ENCODE measurements around the gene TOM1.

The TOM1 gene

DNA sequence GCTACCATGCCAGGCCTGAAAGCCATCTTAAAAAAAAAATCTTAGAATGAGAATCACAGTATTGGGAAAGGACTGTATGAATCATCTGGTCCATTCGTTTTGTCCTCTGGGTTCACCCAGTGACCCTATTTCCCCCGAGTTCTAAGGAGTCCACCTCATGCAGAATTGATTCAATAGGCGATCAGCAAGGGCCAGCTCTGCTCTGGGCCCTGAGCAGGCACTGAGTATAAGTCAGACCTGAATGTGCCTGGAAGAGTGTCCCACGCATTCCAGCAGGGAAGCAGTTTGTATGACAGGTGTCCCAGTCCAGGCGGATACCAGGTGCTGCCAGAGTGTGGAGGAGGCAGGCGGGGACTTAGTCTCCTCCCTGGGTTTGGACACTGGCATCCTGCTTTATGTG lies 80.3 kb downstream of the TOM1 start:
- ChIA-PET CTCF (no interaction called here), POLR2A (interaction anchor here (0.5 to 0.9 kb wide), 4 partner anchors 19 to 157 kb away, joined by 3 to 4 read pairs (median 4); partner anchors contain the start of genes MCM5 and TOM1)
- no peak for DNase-seq (ENCODE audit: extremely low spot score)
- TF ChIP-seq FOXK2 (IDR thresholded peaks at IDR 0.05) (no peak), SP1 (IDR thresholded peaks at IDR 0.05) (no peak), ELF4 (IDR thresholded peaks at IDR 0.05) (no peak), LEF1 (IDR thresholded peaks at IDR 0.05; ENCODE audit: borderline replicate concordance) (no peak), FOXA1 (IDR thresholded peaks at IDR 0.05) (no peak), ZNF384 (IDR thresholded peaks at IDR 0.05) (no peak), NFRKB (IDR thresholded peaks at IDR 0.05) (no peak), PKNOX1 (IDR thresholded peaks at IDR 0.05) (no peak), HDGF (IDR thresholded peaks at IDR 0.05; ENCODE audit: borderline replicate concordance) (no peak), BHLHE40 (IDR thresholded peaks at IDR 0.05; ENCODE audit: borderline replicate concordance) (no peak), FOXM1 (IDR thresholded peaks at IDR 0.05; ENCODE audit: borderline replicate concordance) (no peak), SUZ12 (IDR thresholded peaks at IDR 0.05) (no peak), L3MBTL2 (conservative IDR thresholded peaks at IDR 0.05) (no peak), ARNT (IDR thresholded peaks at IDR 0.05) (no peak), TARDBP (IDR thresholded peaks at IDR 0.05) (no peak), CTBP1 (IDR thresholded peaks at IDR 0.05; ENCODE audit: borderline replicate concordance) (no peak)

DNA sequence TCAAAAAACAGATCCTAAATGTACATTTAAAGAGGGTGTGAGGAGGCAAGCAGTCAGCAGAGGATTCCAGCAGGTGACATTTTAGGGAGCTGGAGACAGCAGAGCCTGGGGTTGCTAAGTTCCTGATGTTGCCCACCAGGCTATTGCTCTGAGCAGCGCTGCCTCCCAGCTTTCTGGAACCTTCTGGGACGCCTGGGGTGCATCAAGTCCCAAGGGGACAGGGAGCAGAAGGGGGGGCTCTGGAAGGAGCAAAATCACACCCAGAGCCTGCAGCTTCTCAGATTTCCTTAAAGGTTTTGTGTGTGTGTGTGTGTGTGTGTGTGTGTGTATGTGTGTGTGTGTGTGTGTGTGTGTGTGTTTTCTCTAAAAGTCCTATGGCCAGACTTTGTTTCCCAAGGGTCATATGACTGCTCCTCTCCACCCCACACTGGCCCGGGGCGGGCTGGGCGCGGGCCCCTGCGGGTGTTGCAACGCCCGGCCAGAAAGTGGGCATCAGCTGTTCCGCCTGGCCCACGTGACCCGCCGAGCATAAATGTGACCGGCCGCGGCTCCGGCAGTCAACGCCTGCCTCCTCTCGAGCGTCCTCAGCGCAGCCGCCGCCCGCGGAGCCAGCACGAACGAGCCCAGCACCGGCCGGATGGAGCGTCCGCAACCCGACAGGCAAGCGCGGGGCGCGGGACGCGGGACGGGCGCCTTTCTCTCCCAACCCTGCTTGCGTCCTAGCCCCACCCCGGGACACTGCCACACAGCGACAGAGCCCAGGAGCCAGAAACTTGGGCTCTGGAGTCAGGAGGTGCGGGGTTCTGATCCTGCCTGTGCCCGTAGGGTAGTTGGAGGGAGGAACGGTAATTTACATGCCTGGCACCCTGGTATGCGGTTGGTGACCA lies 81.1 kb downstream of the TOM1 start, which contains the start of gene HMOX1:
TSS of gene HMOX1 (plus strand) at position 560 of the 887 bp plus-strand sequence. CDS start at position 638, 78 bp downstream.
- TF ChIP-seq L3MBTL2 (conservative IDR thresholded peaks at IDR 0.05) (peak; percentile 51), SP1 (IDR thresholded peaks at IDR 0.05) (no peak)
- CTCF ChIA-PET = interaction anchor here (1.1 kb wide), 1 partner anchor 18 kb away, joined by 3 read pairs; no protein-coding TSS in a partner anchor
- POLR2A ChIA-PET = interaction anchor here (0.5 to 0.9 kb wide), 3 partner anchors 18 to 156 kb away, joined by 3 to 4 read pairs (median 3); partner anchors contain the start of gene MCM5
- DNase-seq (ENCODE audit: extremely low spot score) = peak; percentile 86

- no peak for TF ChIP-seq FOXA1 (IDR thresholded peaks at IDR 0.05)
- TF ChIP-seq L3MBTL2 (conservative IDR thresholded peaks at IDR 0.05) = no peak
- no peak for TF ChIP-seq ZNF384 (IDR thresholded peaks at IDR 0.05)
- no peak for TF ChIP-seq FOXK2 (IDR thresholded peaks at IDR 0.05)
- TF ChIP-seq PKNOX1 (IDR thresholded peaks at IDR 0.05) = no peak
- TF ChIP-seq FOXM1 (IDR thresholded peaks at IDR 0.05; ENCODE audit: borderline replicate concordance) = no peak
- TF ChIP-seq SP1 (IDR thresholded peaks at IDR 0.05) = no peak
- TF ChIP-seq CTBP1 (IDR thresholded peaks at IDR 0.05; ENCODE audit: borderline replicate concordance) = no peak
- no peak for TF ChIP-seq HDGF (IDR thresholded peaks at IDR 0.05; ENCODE audit: borderline replicate concordance)
- CTCF ChIA-PET = interaction anchor here (1.1 kb wide), 1 partner anchor 19 kb away, joined by 3 read pairs; no protein-coding TSS in a partner anchor
- POLR2A ChIA-PET = no interaction called here
- DNase-seq (ENCODE audit: extremely low spot score) = no peak
Measured at GRCh38 chr22:35381424-35382009, 81.8 kb downstream of the TOM1 start.

GRCh38 chr22:35383679-35384071 lies 84.0 kb downstream of the TOM1 start:
- CTCF ChIA-PET = no interaction called here

GRCh38 chr22:35384527-35384926 lies 84.8 kb downstream of the TOM1 start:
- TF ChIP-seq FOXK2 (IDR thresholded peaks at IDR 0.05) (no peak), L3MBTL2 (conservative IDR thresholded peaks at IDR 0.05) (no peak), TARDBP (IDR thresholded peaks at IDR 0.05) (no peak), ZNF384 (IDR thresholded peaks at IDR 0.05) (no peak), HDGF (IDR thresholded peaks at IDR 0.05; ENCODE audit: borderline replicate concordance) (no peak), SUZ12 (IDR thresholded peaks at IDR 0.05) (no peak), ARNT (IDR thresholded peaks at IDR 0.05) (no peak), CTBP1 (IDR thresholded peaks at IDR 0.05; ENCODE audit: borderline replicate concordance) (no peak), FOXA1 (IDR thresholded peaks at IDR 0.05) (no peak)
- no peak for DNase-seq (ENCODE audit: extremely low spot score)
- POLR2A ChIA-PET = interaction anchor here (1.1 kb wide), 1 partner anchor 13 kb away, joined by 4 read pairs; no protein-coding TSS in a partner anchor
- CTCF ChIA-PET = no interaction called here

More at GRCh38 chr22:35383679-35384071, 84.0 kb downstream of the TOM1 start:
- POLR2A ChIA-PET = no interaction called here
- TF ChIP-seq FOXK2 (IDR thresholded peaks at IDR 0.05) (no peak), SUZ12 (IDR thresholded peaks at IDR 0.05) (no peak), L3MBTL2 (conservative IDR thresholded peaks at IDR 0.05) (no peak), BHLHE40 (IDR thresholded peaks at IDR 0.05; ENCODE audit: borderline replicate concordance) (no peak), ARNT (IDR thresholded peaks at IDR 0.05) (no peak), FOXM1 (IDR thresholded peaks at IDR 0.05; ENCODE audit: borderline replicate concordance) (no peak), ZNF384 (IDR thresholded peaks at IDR 0.05) (no peak), FOXA1 (IDR thresholded peaks at IDR 0.05) (no peak), HDGF (IDR thresholded peaks at IDR 0.05; ENCODE audit: borderline replicate concordance) (no peak), CTBP1 (IDR thresholded peaks at IDR 0.05; ENCODE audit: borderline replicate concordance) (no peak), PKNOX1 (IDR thresholded peaks at IDR 0.05) (no peak), SP1 (IDR thresholded peaks at IDR 0.05) (no peak), ELF4 (IDR thresholded peaks at IDR 0.05) (no peak), TARDBP (IDR thresholded peaks at IDR 0.05) (no peak), NFRKB (IDR thresholded peaks at IDR 0.05) (no peak), LEF1 (IDR thresholded peaks at IDR 0.05; ENCODE audit: borderline replicate concordance) (no peak)
- no peak for DNase-seq (ENCODE audit: extremely low spot score)
